PFSK-1 (cell line): Measurements from ENCODE around the gene PHACTR1.

Experiments used
- POLR2AphosphoS5 ChIP-seq: IDR thresholded peaks from 2 replicates; pipeline ENCODE4 v1.6.1; 2012; ENCODE audit warnings: low read depth, mild to moderate bottlenecking, control low read depth, low read length, moderate library complexity
- SIN3A ChIP-seq: IDR thresholded peaks from 2 replicates; pipeline ENCODE4 v1.6.1; 2012; ENCODE audit warnings: mild to moderate bottlenecking, low read length, moderate library complexity, borderline replicate concordance; ENCODE audit not compliant: insufficient read depth
- TAF1 ChIP-seq: IDR thresholded peaks from 2 replicates; pipeline ENCODE4 v1.6.1; 2012; ENCODE audit warnings: low read length, control low read depth, borderline replicate concordance; ENCODE audit not compliant: insufficient read depth
- TF ChIP-seq, protein P1 (sequence below), 2 experiments: IDR thresholded peaks; 2 replicates each; pipeline versions ENCODE4 v1.6.1 to v1.8.0; 2011 to 2012; ENCODE audit warnings: low read depth in 2 of 2, low read length in 2 of 2, control low read depth in 1 of 2, inconsistent platforms in 1 of 2, mild to moderate bottlenecking in 1 of 2, moderate library complexity in 1 of 2; ENCODE audit not compliant: insufficient read depth in 1 of 2

DNA sequence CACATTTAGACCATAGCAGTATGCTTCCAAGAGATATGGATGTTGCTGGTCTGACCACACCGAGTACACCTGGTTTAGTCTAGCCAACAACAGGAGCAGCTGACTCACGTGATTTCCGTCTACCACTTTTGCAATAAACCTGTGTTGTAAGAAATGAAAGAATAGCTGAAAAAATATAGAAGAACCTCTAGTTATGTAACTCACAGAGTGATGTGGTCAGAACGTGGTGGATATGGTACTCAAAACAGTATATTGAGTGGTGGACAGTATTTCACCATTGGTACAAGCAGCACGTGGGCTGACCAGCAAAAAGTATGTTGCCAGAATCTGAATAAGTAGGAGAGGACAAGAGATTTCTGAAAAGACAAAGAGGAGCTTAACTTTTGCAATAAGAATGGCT lies 384.8 kb downstream of the PHACTR1 start:
- no peak for TF ChIP-seq TAF1
- TF ChIP-seq POLR2AphosphoS5 = no peak
- TF ChIP-seq, protein P1, sequence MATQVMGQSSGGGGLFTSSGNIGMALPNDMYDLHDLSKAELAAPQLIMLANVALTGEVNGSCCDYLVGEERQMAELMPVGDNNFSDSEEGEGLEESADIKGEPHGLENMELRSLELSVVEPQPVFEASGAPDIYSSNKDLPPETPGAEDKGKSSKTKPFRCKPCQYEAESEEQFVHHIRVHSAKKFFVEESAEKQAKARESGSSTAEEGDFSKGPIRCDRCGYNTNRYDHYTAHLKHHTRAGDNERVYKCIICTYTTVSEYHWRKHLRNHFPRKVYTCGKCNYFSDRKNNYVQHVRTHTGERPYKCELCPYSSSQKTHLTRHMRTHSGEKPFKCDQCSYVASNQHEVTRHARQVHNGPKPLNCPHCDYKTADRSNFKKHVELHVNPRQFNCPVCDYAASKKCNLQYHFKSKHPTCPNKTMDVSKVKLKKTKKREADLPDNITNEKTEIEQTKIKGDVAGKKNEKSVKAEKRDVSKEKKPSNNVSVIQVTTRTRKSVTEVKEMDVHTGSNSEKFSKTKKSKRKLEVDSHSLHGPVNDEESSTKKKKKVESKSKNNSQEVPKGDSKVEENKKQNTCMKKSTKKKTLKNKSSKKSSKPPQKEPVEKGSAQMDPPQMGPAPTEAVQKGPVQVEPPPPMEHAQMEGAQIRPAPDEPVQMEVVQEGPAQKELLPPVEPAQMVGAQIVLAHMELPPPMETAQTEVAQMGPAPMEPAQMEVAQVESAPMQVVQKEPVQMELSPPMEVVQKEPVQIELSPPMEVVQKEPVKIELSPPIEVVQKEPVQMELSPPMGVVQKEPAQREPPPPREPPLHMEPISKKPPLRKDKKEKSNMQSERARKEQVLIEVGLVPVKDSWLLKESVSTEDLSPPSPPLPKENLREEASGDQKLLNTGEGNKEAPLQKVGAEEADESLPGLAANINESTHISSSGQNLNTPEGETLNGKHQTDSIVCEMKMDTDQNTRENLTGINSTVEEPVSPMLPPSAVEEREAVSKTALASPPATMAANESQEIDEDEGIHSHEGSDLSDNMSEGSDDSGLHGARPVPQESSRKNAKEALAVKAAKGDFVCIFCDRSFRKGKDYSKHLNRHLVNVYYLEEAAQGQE (IDR thresholded peaks at IDR 0.05; ENCODE audit: insufficient read depth in 1 of 2, low read depth in 2 of 2, low read length in 2 of 2) = no peak
- TF ChIP-seq SIN3A = no peak
